Mesothelial cell of epicardium (in vitro differentiated cells): ENCODE results near the gene OR8B8. TPM values are rescaled to one million over a fixed set of nuclear protein-coding genes. Genes with fewer than 3 reads are reported as not detected.

Experiments
- DNase-seq, 2 experiments: peaks; one replicate each; pipeline ENCODE4 v3.0.0; 2021; ENCODE audit warnings: low spot score in 2 of 2; ENCODE audit not compliant: unreplicated experiment in 2 of 2
- H3K27ac Mint-ChIP-seq: 2 replicates; pipeline ENCODE4 v1.8.0; 2021; ENCODE audit warnings: mixed read lengths
- H3K27me3 Mint-ChIP-seq: 2 replicates; pipeline ENCODE4 v1.8.0; 2021; ENCODE audit warnings: low read depth, mixed read lengths
- H3K36me3 Mint-ChIP-seq: 2 replicates; pipeline ENCODE4 v1.8.0; 2021; ENCODE audit warnings: mixed read lengths
- H3K4me1 Mint-ChIP-seq: 2 replicates; pipeline ENCODE4 v1.8.0; 2021; ENCODE audit warnings: mixed read lengths
- H3K4me3 Mint-ChIP-seq: 2 replicates; pipeline ENCODE4 v1.8.0; 2021; ENCODE audit warnings: mild to moderate bottlenecking, moderate library complexity, mixed read lengths
- H3K9me3 Mint-ChIP-seq: 2 replicates; pipeline ENCODE4 v1.8.0; 2021; ENCODE audit warnings: mixed read lengths
- CTCF ChIP-seq: fragments of 200-600 bp; sonication (generic); IDR thresholded peaks from one replicate; pipeline ENCODE4 v1.5.0; 2021; ENCODE audit warnings: antibody characterized with exemption; ENCODE audit not compliant: unreplicated experiment
- total RNA-seq: library from RNA; stranded (reverse); gene quantifications from 3 replicates; pipeline ENCODE4 v1.2.1, GENCODE V29; 2021

Gene OR8B8
- total RNA-seq, 1 donor from 2014 or later, result not detected

GRCh38 chr11:124442442-124442841 lies 3.1 kb downstream of the OR8B8 start:
- Mint-ChIP-seq H3K4me3 (no peak overlapping the region), H3K27ac (no peak overlapping the region), H3K36me3 (no peaks in the 10 kb centered on the region), H3K4me1 (no peaks in the 10 kb centered on the region), H3K27me3 (peaks cover 32% of the 10 kb centered on the region), H3K9me3 (no peaks in the 10 kb centered on the region)
- no peak for DNase-seq
- TF ChIP-seq CTCF, result no peak

GRCh38 chr11:124441519-124441918 lies 4.0 kb downstream of the OR8B8 start:
- DNase-seq, result no peak
- no peak overlapping the region for H3K4me3 Mint-ChIP-seq
- no peak overlapping the region for H3K27ac Mint-ChIP-seq
- TF ChIP-seq CTCF, result no peak
- peaks cover 38% of the 10 kb centered on the region for H3K27me3 Mint-ChIP-seq
- H3K36me3 Mint-ChIP-seq, result no peaks in the 10 kb centered on the region
- H3K4me1 Mint-ChIP-seq, result no peaks in the 10 kb centered on the region
- H3K9me3 Mint-ChIP-seq, result no peaks in the 10 kb centered on the region

GRCh38 chr11:124441081-124441480 lies 4.4 kb downstream of the OR8B8 start:
- no peak for DNase-seq
- H3K4me3 Mint-ChIP-seq, result no peak overlapping the region
- H3K4me1 Mint-ChIP-seq, result no peaks in the 10 kb centered on the region
- no peaks in the 10 kb centered on the region for H3K9me3 Mint-ChIP-seq
- no peak for TF ChIP-seq CTCF
- peaks cover 42% of the 10 kb centered on the region for H3K27me3 Mint-ChIP-seq
- no peak overlapping the region for H3K27ac Mint-ChIP-seq
- H3K36me3 Mint-ChIP-seq, result no peaks in the 10 kb centered on the region

- Mint-ChIP-seq H3K4me3 (no peak overlapping the region), H3K36me3 (no peaks in the 10 kb centered on the region), H3K4me1 (no peaks in the 10 kb centered on the region), H3K27ac (no peak overlapping the region), H3K27me3 (peaks cover 47% of the 10 kb centered on the region), H3K9me3 (no peaks in the 10 kb centered on the region)
- no peak for TF ChIP-seq CTCF
- DNase-seq, result no peak
Observed at GRCh38 chr11:124440608-124441007, 4.9 kb downstream of the OR8B8 start.

GRCh38 chr11:124434699-124435098 lies 10.8 kb downstream of the OR8B8 start:
- Mint-ChIP-seq H3K4me1 (no peaks in the 10 kb centered on the region), H3K4me3 (no peak overlapping the region), H3K36me3 (no peaks in the 10 kb centered on the region), H3K27ac (no peak overlapping the region), H3K27me3 (peaks cover 52% of the 10 kb centered on the region), H3K9me3 (peaks cover 2% of the 10 kb centered on the region)
- DNase-seq, result no peak
- TF ChIP-seq CTCF, result no peak

- no peak for TF ChIP-seq CTCF
- H3K9me3 Mint-ChIP-seq, result peaks cover 17% of the 10 kb centered on the region
- no peak overlapping the region for H3K4me3 Mint-ChIP-seq
- H3K4me1 Mint-ChIP-seq, result no peaks in the 10 kb centered on the region
- H3K27ac Mint-ChIP-seq, result no peak overlapping the region
- DNase-seq, result no peak
- peaks cover 17% of the 10 kb centered on the region for H3K27me3 Mint-ChIP-seq
- H3K36me3 Mint-ChIP-seq, result no peaks in the 10 kb centered on the region
Observed at GRCh38 chr11:124429599-124429998, 15.9 kb downstream of the OR8B8 start.
